B cell (primary cell): ENCODE data around the gene RAB3A. TPM values are rescaled to one million over a fixed set of nuclear protein-coding genes. Genes with fewer than 3 reads are reported as not detected.

ENCODE experiments used
- ATAC-seq: fragments of 200-7000 bp; cut with Tn5 transposase; one replicate; pipeline ENCODE4 v1.10.0; 2021; ENCODE audit warnings: low read depth, mild to moderate bottlenecking, moderate number of reproducible peaks, moderate library complexity
- CTCF ChIA-PET: fragments of 350-600 bp; sonication (Branson Sonifier 250); formaldehyde crosslinking; loops from one replicate; lab custom pipeline; 2021; ENCODE audit warnings: antibody characterized with exemption, inconsistent platforms; lab: Charles Lee
- POLR2A ChIA-PET: fragments of 350-600 bp; sonication (Branson Sonifier 250); formaldehyde crosslinking; loops from one replicate; lab custom pipeline; 2021; ENCODE audit warnings: antibody characterized with exemption; lab: Charles Lee
- DNase-seq: peaks from one replicate; pipeline ENCODE4 v3.0.0; 2013
- H2AFZ ChIP-seq: 2 replicates; pipeline ENCODE4 v1.6.1; 2012; ENCODE audit warnings: mild to moderate bottlenecking, low read depth, low read length; ENCODE audit not compliant: insufficient read depth, poor library complexity, severe bottlenecking
- H3K27ac ChIP-seq, 2 donors: 1 replicate in 1 of 2; 2 replicates in 1 of 2; pipeline ENCODE4 v1.5.1; 2012 to 2013; ENCODE audit warnings: low read length in 2 of 2, mild to moderate bottlenecking in 2 of 2, moderate library complexity in 1 of 2
- H3K27me3 ChIP-seq, 4 experiments: fragments of 200-600 bp in 1 of 4; sonication (generic) in 1 of 4; replicated peaks in 1 of 4; 1 replicate in 2 of 4; 2 replicates in 2 of 4; pipeline versions ENCODE4 v1.6.1 to v1.7.0; 2013 to 2016; ENCODE audit warnings: low read length in 3 of 4, mild to moderate bottlenecking in 2 of 4, mixed read lengths in 1 of 4, moderate library complexity in 1 of 4; ENCODE audit not compliant: insufficient read depth in 4 of 4, control insufficient read depth in 3 of 4; ENCODE audit errors: control extremely low read depth in 1 of 4
- H3K36me3 ChIP-seq, 2 experiments: replicated peaks in 1 of 2; 1 replicate in 1 of 2; 2 replicates in 1 of 2; pipeline versions ENCODE4 v1.6.1 to v1.7.1; 2013; ENCODE audit warnings: low read length in 1 of 2; ENCODE audit not compliant: insufficient read depth in 2 of 2, control insufficient read depth in 1 of 2; ENCODE audit errors: control extremely low read depth in 1 of 2, extremely low read depth in 1 of 2
- H3K4me1 ChIP-seq, 2 donors: fragments of 200-600 bp in 1 of 2; sonication (generic) in 1 of 2; 1 replicate in 1 of 2; 2 replicates in 1 of 2; pipeline versions ENCODE4 v1.5.1 to v1.6.1; 2013 to 2017; ENCODE audit warnings: low read length in 2 of 2; ENCODE audit not compliant: control insufficient read depth in 2 of 2, insufficient read depth in 2 of 2
- H3K4me2 ChIP-seq: replicated peaks from 2 replicates; pipeline ENCODE3; 2012; ENCODE audit warnings: mild to moderate bottlenecking, low read depth, low read length; ENCODE audit not compliant: poor library complexity, severe bottlenecking
- H3K4me3 ChIP-seq, 5 experiments: fragments of 200-600 bp in 1 of 5; sonication (generic) in 1 of 5; 1 replicate in 3 of 5; 2 replicates in 2 of 5; pipeline versions ENCODE4 v1.5.1 to v1.7.0; 2011 to 2016; ENCODE audit warnings: low read length in 4 of 5, mild to moderate bottlenecking in 4 of 5, low read depth in 2 of 5, control low read depth in 1 of 5, moderate library complexity in 1 of 5; ENCODE audit not compliant: insufficient read depth in 1 of 5; ENCODE audit errors: control extremely low read depth in 1 of 5, extremely low read depth in 1 of 5
- H3K79me2 ChIP-seq: fragments of 200-600 bp; sonication (generic); one replicate; pipeline ENCODE4 v1.6.0; 2016; ENCODE audit warnings: low read length; ENCODE audit not compliant: control insufficient read depth, insufficient read depth
- H3K9ac ChIP-seq: fragments of 200-600 bp; sonication (generic); 2 replicates; pipeline ENCODE4 v1.6.1; 2017; ENCODE audit warnings: mild to moderate bottlenecking, low read length, moderate library complexity
- H3K9me3 ChIP-seq, 3 donors: one replicate each; pipeline versions ENCODE4 v1.6.1 to v1.7.1; 2013; ENCODE audit warnings: low read length in 2 of 3; ENCODE audit not compliant: control insufficient read depth in 2 of 3, insufficient read depth in 1 of 3; ENCODE audit errors: control extremely low read depth in 1 of 3
- H4K20me1 ChIP-seq: 2 replicates; pipeline ENCODE4 v1.6.0; 2012; ENCODE audit warnings: mild to moderate bottlenecking, low read length; ENCODE audit not compliant: insufficient read depth, control insufficient read depth, poor library complexity, severe bottlenecking
- H3K27ac Mint-ChIP-seq: one replicate; pipeline ENCODE4 v1.8.0; 2021; ENCODE audit warnings: mixed read lengths
- H3K27me3 Mint-ChIP-seq: one replicate; pipeline ENCODE4 v1.8.0; 2021; ENCODE audit warnings: mixed read lengths
- H3K4me1 Mint-ChIP-seq: one replicate; pipeline ENCODE4 v1.8.0; 2021; ENCODE audit warnings: mixed read lengths
- H3K4me3 Mint-ChIP-seq: one replicate; pipeline ENCODE4 v1.8.0; 2021; ENCODE audit warnings: mixed read lengths
- H3K9me3 Mint-ChIP-seq: one replicate; pipeline ENCODE4 v1.8.0; 2022; ENCODE audit warnings: mixed read lengths; ENCODE audit not compliant: insufficient read depth
- CTCF ChIP-seq: fragments of 200-600 bp; IDR thresholded peaks from one replicate; pipeline ENCODE4 v1.8.0; 2022; ENCODE audit warnings: antibody characterized with exemption, mild to moderate bottlenecking
- EZH2 ChIP-seq: IDR thresholded peaks from 2 replicates; pipeline ENCODE4 v1.6.1; 2012; ENCODE audit warnings: borderline replicate concordance, low read depth, mild to moderate bottlenecking, moderate library complexity, low read length; ENCODE audit not compliant: insufficient read depth, poor library complexity, severe bottlenecking
- WGBS: methylation state at CpG from one replicate; pipeline ENCODE4 v1.1.5; 2013; ENCODE audit warnings: missing lambda C conversion rate; ENCODE audit not compliant: insufficient coverage; 5-methylcytosine and 5-hydroxymethylcytosine counted together
- intact Hi-C: fragments of 100-400 bp; cut with micrococcal nuclease; formaldehyde crosslinking; loops from one replicate; pipeline ENCODE4 v1.10.0; 2022
- polyA plus RNA-seq: library from polyadenylated mRNA; depleted of rRNA; stranded (reverse); fragments of >200 nt; gene quantifications from 2 replicates; pipeline ENCODE4 v1.2.3, GENCODE V29; 2012
- total RNA-seq, 2 donors: library from RNA; stranded (reverse); fragments of 120-200 nt in 1 of 2; gene quantifications; 1 replicate in 1 of 2; 2 replicates in 1 of 2; pipeline versions ENCODE4 v1.2.3 to v1.2.4, GENCODE V29; 2013 to 2022

Gene RAB3A
- total and polyA plus RNA-seq, 2 donors (not counting 1 experiment from before 2014, with no cell fraction given): 7.7 to 10.4 TPM

- Histone ChIP-seq H2AFZ (no peak overlapping the region), H3K9ac (no peak overlapping the region), H3K4me3 (no peak overlapping the region), H3K27ac (no peak overlapping the region), H3K9me3 (peaks cover 0 to 26% (median 0%) of the 10 kb centered on the region in 3 donors), H3K27me3 (peaks cover 0 to 40% (median 7%) of the 10 kb centered on the region in 4 experiments), H4K20me1 (no peaks in the 10 kb centered on the region), H3K36me3 (no peaks in the 10 kb centered on the region), H3K79me2 (no peaks in the 10 kb centered on the region), H3K4me1 (no peaks in the 10 kb centered on the region), H3K4me2 (no peak overlapping the region)
- 86% methylated on average over 17 of the region's 17 CpGs for WGBS
- no peak overlapping the region for H3K4me3 Mint-ChIP-seq
- ChIA-PET POLR2A (no interaction called here), CTCF (interaction anchor here (1.3 kb wide), 1 partner anchor 34 kb away, joined by 7 read pairs; no protein-coding TSS in a partner anchor)
- peaks cover 16% of the 10 kb centered on the region for H3K27me3 Mint-ChIP-seq
- no peak for ATAC-seq
- intact Hi-C loops: no loop called here
- no peak overlapping the region for H3K27ac Mint-ChIP-seq
- TF ChIP-seq CTCF: no peak
- TF ChIP-seq EZH2: no peak
- peaks cover 6% of the 10 kb centered on the region for H3K4me1 Mint-ChIP-seq
- no peaks in the 10 kb centered on the region for H3K9me3 Mint-ChIP-seq
- peak; percentile 6 for DNase-seq
Observed at GRCh38 chr19:18218159-18218558, 14.3 kb upstream of the RAB3A start.

GRCh38 chr19:18216789-18217188 lies 12.9 kb upstream of the RAB3A start:
- Mint-ChIP-seq H3K27me3 (peaks cover 16% of the 10 kb centered on the region), H3K4me1 (peaks cover 6% of the 10 kb centered on the region), H3K27ac (no peak overlapping the region), H3K9me3 (no peaks in the 10 kb centered on the region), H3K4me3 (no peak overlapping the region)
- H3K79me2 ChIP-seq: no peaks in the 10 kb centered on the region
- no peaks in the 10 kb centered on the region for H4K20me1 ChIP-seq
- H3K4me3 ChIP-seq: no peak overlapping the region
- no peak overlapping the region for H3K27ac ChIP-seq
- 100% methylated on average over 3 of the region's 8 CpGs for WGBS
- ChIA-PET CTCF (no interaction called here), POLR2A (no interaction called here)
- H3K4me2 ChIP-seq: no peak overlapping the region
- H3K9ac ChIP-seq: no peak overlapping the region
- no peaks in the 10 kb centered on the region for H3K36me3 ChIP-seq
- peaks cover 0 to 20% (median 0%) of the 10 kb centered on the region in 3 donors for H3K9me3 ChIP-seq
- no peak overlapping the region for H2AFZ ChIP-seq
- TF ChIP-seq CTCF: no peak
- no peak for TF ChIP-seq EZH2
- ATAC-seq: no peak
- H3K27me3 ChIP-seq: peaks cover 0 to 32% (median 5%) of the 10 kb centered on the region in 4 experiments
- DNase-seq: peak; percentile 2
- no peaks in the 10 kb centered on the region for H3K4me1 ChIP-seq
- intact Hi-C loops: no loop called here
